DMS153 treated with DMSO at 0.1 percent for 48 hours (cell line): Measurements from ENCODE around the gene RIPOR1.
"Not testable (repeated sequence)": the region's sequence is repeated elsewhere in the genome, so short reads cannot be mapped to it uniquely, and the experiment has no call there.

ENCODE experiments used
- DNase-seq: peaks from one replicate; lab custom pipeline; 2025; ENCODE audit not compliant: unreplicated experiment; lab: John Stamatoyannopoulos, UW

The RIPOR1 gene

GRCh38 chr16:67528222-67528869, at the start of gene RIPOR1:
Gene RIPOR1, plus strand, starts transcription at chr16:67528829. Its CDS starts 9,618 bp downstream, at chr16:67538447.
- DNase-seq, result no peak

GRCh38 chr16:67480833-67481560, 47.6 kb upstream of the RIPOR1 start, which contains the start of gene ATP6V0D1:
Gene ATP6V0D1, minus strand, starts transcription at chr16:67481157. Its CDS starts 71 bp downstream, at chr16:67481086.
- DNase-seq, result peak; percentile 96

- no peak for DNase-seq
These were observed 46.9 kb upstream of the RIPOR1 start for GRCh38 chr16:67481561-67482232.

- DNase-seq, result no peak
These were observed 46.2 kb upstream of the RIPOR1 start for GRCh38 chr16:67482233-67482924.

GRCh38 chr16:67483150-67483549, 45.5 kb upstream of the RIPOR1 start, which contains the start of gene AGRP:
Gene AGRP, minus strand, starts transcription at chr16:67483547. Its CDS starts 149 bp downstream, at chr16:67483398.
- no peak for DNase-seq

GRCh38 chr16:67483731-67484525, 44.7 kb upstream of the RIPOR1 start:
- DNase-seq, result no peak

GRCh38 chr16:67486805-67487204, 41.8 kb upstream of the RIPOR1 start:
- no peak for DNase-seq

- DNase-seq, result not testable (repeated sequence)
These were observed 41.1 kb upstream of the RIPOR1 start for GRCh38 chr16:67487561-67487960.

GRCh38 chr16:67489401-67490083, 39.1 kb upstream of the RIPOR1 start:
- no peak for DNase-seq

- DNase-seq, result no peak
These were observed 38.1 kb upstream of the RIPOR1 start for GRCh38 chr16:67490335-67491096.

GRCh38 chr16:67499106-67499505, 29.5 kb upstream of the RIPOR1 start:
- DNase-seq, result no peak

- DNase-seq, result no peak
These were observed 24.3 kb upstream of the RIPOR1 start for GRCh38 chr16:67504031-67505021.

- no peak for DNase-seq
These were observed 22.2 kb upstream of the RIPOR1 start for GRCh38 chr16:67506468-67506867.

- no peak for DNase-seq
These were observed 19.6 kb upstream of the RIPOR1 start for GRCh38 chr16:67509016-67509415.

GRCh38 chr16:67513892-67514291, 14.7 kb upstream of the RIPOR1 start:
- not testable (repeated sequence) for DNase-seq

- DNase-seq, result peak; percentile 69
These were observed 14.2 kb upstream of the RIPOR1 start for GRCh38 chr16:67514382-67514828.

GRCh38 chr16:67516296-67517154, 12.1 kb upstream of the RIPOR1 start:
- no peak for DNase-seq
